Astrocyte (in vitro differentiated cells and primary cell): ENCODE measurements around the gene HOXA7. TPM values are rescaled to one million over a fixed set of nuclear protein-coding genes. Genes with fewer than 3 reads are reported as not detected.
A peak's percentile ranks its signal among the peaks of the same experiment; 100 is the strongest.

ENCODE experiments used
- DNase-seq: peaks from one replicate; pipeline ENCODE4 v3.0.0-alpha.2; 2010; ENCODE audit warnings: low read depth
- FAIRE-seq: peaks from 2 replicates; lab custom pipeline; 2011; peaks lifted over from hg19 to GRCh38; lab: Jason Lieb, UNC
- H2AFZ ChIP-seq: 2 replicates; pipeline ENCODE4 v1.6.0; 2012; ENCODE audit warnings: low read depth, low read length, inconsistent platforms
- H3K27ac ChIP-seq: 2 replicates; pipeline ENCODE4 v1.5.1; 2011; ENCODE audit warnings: low read depth, low read length, inconsistent platforms
- H3K27me3 ChIP-seq: 2 replicates; pipeline ENCODE4 v1.6.0; 2011; ENCODE audit warnings: low read length, inconsistent platforms; ENCODE audit not compliant: insufficient read depth
- H3K36me3 ChIP-seq: 2 replicates; pipeline ENCODE4 v1.5.1; 2011; ENCODE audit warnings: low read length, inconsistent platforms; ENCODE audit not compliant: insufficient read depth
- H3K4me1 ChIP-seq: 2 replicates; pipeline ENCODE4 v1.5.1; 2011; ENCODE audit warnings: low read length, inconsistent platforms; ENCODE audit not compliant: insufficient read depth
- H3K4me2 ChIP-seq: 2 replicates; pipeline ENCODE4 v1.6.0; 2012; ENCODE audit warnings: low read length, inconsistent platforms
- H3K4me3 ChIP-seq: 2 replicates; pipeline ENCODE4 v1.5.1; 2011; ENCODE audit warnings: low read depth, mild to moderate bottlenecking, low read length, inconsistent platforms; ENCODE audit not compliant: insufficient read depth
- H3K79me2 ChIP-seq: 2 replicates; pipeline ENCODE4 v1.6.0; 2012; ENCODE audit warnings: mild to moderate bottlenecking, low read length, inconsistent platforms; ENCODE audit not compliant: insufficient read depth
- H3K9ac ChIP-seq: 2 replicates; pipeline ENCODE4 v1.6.0; 2012; ENCODE audit warnings: mild to moderate bottlenecking, low read length, inconsistent platforms
- H3K9me3 ChIP-seq: 2 replicates; pipeline ENCODE4 v1.5.1; 2012; ENCODE audit warnings: low read depth, mild to moderate bottlenecking, low read length, inconsistent platforms; ENCODE audit not compliant: insufficient read depth
- H4K20me1 ChIP-seq: 2 replicates; pipeline ENCODE4 v1.6.0; 2012; ENCODE audit warnings: low read length, inconsistent platforms; ENCODE audit not compliant: insufficient read depth
- H3K27ac Mint-ChIP-seq: one replicate; pipeline ENCODE4 v1.8.0; 2021; ENCODE audit warnings: mild to moderate bottlenecking, mixed read lengths; ENCODE audit not compliant: unreplicated experiment
- H3K27me3 Mint-ChIP-seq: one replicate; pipeline ENCODE4 v1.8.0; 2021; ENCODE audit warnings: low read depth, mixed read lengths; ENCODE audit not compliant: unreplicated experiment
- H3K36me3 Mint-ChIP-seq: one replicate; pipeline ENCODE4 v1.8.0; 2021; ENCODE audit warnings: low read depth, mixed read lengths; ENCODE audit not compliant: unreplicated experiment
- H3K4me1 Mint-ChIP-seq: one replicate; pipeline ENCODE4 v1.8.0; 2021; ENCODE audit warnings: low read depth, mixed read lengths; ENCODE audit not compliant: unreplicated experiment
- H3K4me3 Mint-ChIP-seq: one replicate; pipeline ENCODE4 v1.8.0; 2021; ENCODE audit warnings: mild to moderate bottlenecking, moderate library complexity, mixed read lengths; ENCODE audit not compliant: unreplicated experiment
- H3K9me3 Mint-ChIP-seq: one replicate; pipeline ENCODE4 v1.8.0; 2021; ENCODE audit warnings: mild to moderate bottlenecking, mixed read lengths; ENCODE audit not compliant: unreplicated experiment
- EZH2 ChIP-seq: IDR thresholded peaks from 2 replicates; pipeline ENCODE4 v1.6.1; 2012; ENCODE audit warnings: mild to moderate bottlenecking, low read length, inconsistent platforms; ENCODE audit not compliant: insufficient read depth
- total RNA-seq: library from RNA; stranded (reverse); gene quantifications from 2 replicates; pipeline ENCODE4 v1.2.1, GENCODE V29; 2021
- TF ChIP-seq, protein P1 (sequence below): IDR thresholded peaks from 2 replicates; pipeline ENCODE4 v1.5.1; 2011; ENCODE audit warnings: low read depth, mild to moderate bottlenecking, inconsistent platforms, low read length, moderate library complexity; ENCODE audit not compliant: insufficient read depth

The HOXA7 gene
- total RNA-seq, 1 donor from 2014 or later, result not detected

DNA sequence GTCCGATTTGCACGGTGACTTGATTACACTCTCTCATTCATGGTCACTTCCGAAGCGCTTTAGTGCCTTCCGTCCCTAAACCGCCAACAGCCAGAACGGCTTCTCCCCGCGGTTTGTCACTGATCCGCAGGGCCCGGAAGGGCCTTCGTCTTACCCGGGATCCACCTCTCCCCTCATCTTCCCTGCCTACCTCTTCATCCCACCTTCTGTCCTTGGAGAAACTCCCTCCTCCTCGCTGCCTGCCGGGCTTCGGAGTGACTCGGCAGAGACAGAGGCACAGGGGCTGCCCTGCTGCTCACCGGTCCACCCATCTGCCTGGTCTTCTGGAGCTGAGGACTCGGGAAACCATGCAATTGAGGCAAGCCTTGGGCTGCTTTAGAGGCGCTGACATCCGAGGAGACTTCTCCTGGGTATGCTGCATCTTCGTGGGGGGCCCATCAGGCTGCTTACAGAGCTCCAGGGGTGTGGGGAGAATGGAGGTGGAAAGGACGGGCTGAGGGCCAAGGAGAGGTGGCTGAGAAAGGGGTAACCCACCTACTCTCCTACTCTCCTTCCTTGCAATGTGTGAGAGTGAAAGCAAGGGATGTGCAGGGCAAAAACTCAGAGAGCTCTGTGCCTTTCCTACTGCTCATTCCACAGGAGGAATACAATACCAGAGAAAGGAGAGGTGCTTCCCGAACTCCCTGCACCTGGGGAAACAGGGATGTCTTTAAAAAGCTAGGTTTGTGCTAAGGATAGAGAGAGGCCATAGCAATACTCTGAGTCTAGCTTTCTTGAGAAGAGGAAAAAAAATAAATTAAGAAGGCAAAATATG is 29.6 kb upstream of the HOXA7 start:
- H3K4me2 ChIP-seq, result no peak overlapping the region
- H3K36me3 Mint-ChIP-seq, result peaks cover 2% of the 10 kb centered on the region
- DNase-seq, result no peak
- no peaks in the 10 kb centered on the region for H3K4me1 Mint-ChIP-seq
- peaks cover 6% of the 10 kb centered on the region for H3K9me3 ChIP-seq
- H3K9ac ChIP-seq, result no peak overlapping the region
- H3K4me1 ChIP-seq, result peaks cover 6% of the 10 kb centered on the region
- H3K27ac ChIP-seq, result no peak overlapping the region
- TF ChIP-seq, protein P1, sequence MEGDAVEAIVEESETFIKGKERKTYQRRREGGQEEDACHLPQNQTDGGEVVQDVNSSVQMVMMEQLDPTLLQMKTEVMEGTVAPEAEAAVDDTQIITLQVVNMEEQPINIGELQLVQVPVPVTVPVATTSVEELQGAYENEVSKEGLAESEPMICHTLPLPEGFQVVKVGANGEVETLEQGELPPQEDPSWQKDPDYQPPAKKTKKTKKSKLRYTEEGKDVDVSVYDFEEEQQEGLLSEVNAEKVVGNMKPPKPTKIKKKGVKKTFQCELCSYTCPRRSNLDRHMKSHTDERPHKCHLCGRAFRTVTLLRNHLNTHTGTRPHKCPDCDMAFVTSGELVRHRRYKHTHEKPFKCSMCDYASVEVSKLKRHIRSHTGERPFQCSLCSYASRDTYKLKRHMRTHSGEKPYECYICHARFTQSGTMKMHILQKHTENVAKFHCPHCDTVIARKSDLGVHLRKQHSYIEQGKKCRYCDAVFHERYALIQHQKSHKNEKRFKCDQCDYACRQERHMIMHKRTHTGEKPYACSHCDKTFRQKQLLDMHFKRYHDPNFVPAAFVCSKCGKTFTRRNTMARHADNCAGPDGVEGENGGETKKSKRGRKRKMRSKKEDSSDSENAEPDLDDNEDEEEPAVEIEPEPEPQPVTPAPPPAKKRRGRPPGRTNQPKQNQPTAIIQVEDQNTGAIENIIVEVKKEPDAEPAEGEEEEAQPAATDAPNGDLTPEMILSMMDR, result no peak
- TF ChIP-seq EZH2, result peak; percentile 83
- peaks cover 97% of the 10 kb centered on the region for H3K27me3 ChIP-seq
- H3K36me3 ChIP-seq, result no peaks in the 10 kb centered on the region
- peaks cover 26% of the 10 kb centered on the region for H3K9me3 Mint-ChIP-seq
- H3K79me2 ChIP-seq, result no peaks in the 10 kb centered on the region
- H3K27me3 Mint-ChIP-seq, result peaks cover 91% of the 10 kb centered on the region
- peaks cover 20% of the 10 kb centered on the region for H4K20me1 ChIP-seq
- no peak overlapping the region for H3K4me3 Mint-ChIP-seq
- no peak overlapping the region for H2AFZ ChIP-seq
- no peak overlapping the region for H3K4me3 ChIP-seq
- peak overlapping the region; percentile 12 for H3K27ac Mint-ChIP-seq
- FAIRE-seq, result no peak

DNA sequence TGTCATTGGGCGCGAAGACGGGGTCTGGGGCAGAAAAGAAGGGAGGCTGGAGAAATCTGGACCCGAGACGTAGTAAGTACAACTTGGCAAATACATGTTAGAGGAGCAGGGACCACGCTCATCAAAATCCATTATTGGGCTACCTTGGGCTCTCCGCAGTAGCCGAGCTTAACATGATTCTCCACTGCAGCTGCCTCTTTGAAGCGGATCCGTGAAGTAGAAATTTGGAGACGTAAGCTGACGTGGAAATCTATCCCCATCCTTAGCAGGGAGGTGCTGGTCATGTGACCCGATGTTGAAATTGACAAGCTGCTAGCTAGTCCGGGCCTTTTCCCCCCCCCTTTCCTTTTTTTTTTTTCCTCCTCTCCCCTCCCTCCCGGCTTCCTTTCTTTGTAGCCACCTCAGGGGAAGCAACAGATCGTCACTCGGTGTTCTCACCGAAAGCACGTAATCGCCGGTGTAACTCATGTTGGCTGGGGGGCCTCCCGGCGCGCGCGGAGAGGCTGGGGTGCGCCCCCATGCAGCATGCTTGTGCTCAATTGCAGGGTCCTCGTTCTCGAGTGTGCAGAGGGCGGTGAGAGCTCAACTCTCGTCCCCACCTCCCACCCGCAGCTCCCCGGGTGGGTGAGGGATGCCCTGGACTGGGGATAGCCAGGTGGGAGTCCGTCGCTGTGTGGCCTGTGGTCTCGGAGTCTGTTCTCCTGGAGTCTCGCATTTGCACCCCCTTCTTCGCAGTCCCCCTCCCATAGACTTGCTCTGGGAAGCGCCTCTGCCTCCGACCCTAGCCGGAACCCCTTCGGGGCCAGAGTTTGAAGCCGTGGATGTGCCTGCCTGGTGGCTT is 28.8 kb upstream of the HOXA7 start, which contains the start of gene HOXA11:
HOXA11 (minus strand) TSS at position 220 of the 841 bp plus-strand sequence; CDS start at position 132, 88 bp downstream.
- peaks cover 20% of the 10 kb centered on the region for H4K20me1 ChIP-seq
- Mint-ChIP-seq H3K4me1 (no peaks in the 10 kb centered on the region), H3K27ac (peak within 1 kb of the TSS; percentile 72), H3K9me3 (peaks cover 24% of the 10 kb centered on the region), H3K36me3 (peaks cover 2% of the 10 kb centered on the region), H3K27me3 (peaks cover 90% of the 10 kb centered on the region), H3K4me3 (no peak within 1 kb of the TSS)
- H3K4me2 ChIP-seq, result peak within 1 kb of the TSS; percentile 75
- H3K9me3 ChIP-seq, result peaks cover 6% of the 10 kb centered on the region
- H3K4me3 ChIP-seq, result peak within 1 kb of the TSS; percentile 36
- H3K27ac ChIP-seq, result no peak within 1 kb of the TSS
- no peak within 1 kb of the TSS for H3K9ac ChIP-seq
- FAIRE-seq (peak; percentile 55), DNase-seq (no peak)
- TF ChIP-seq EZH2, result no peak
- TF ChIP-seq, protein P1, result no peak
- no peak within 1 kb of the TSS for H2AFZ ChIP-seq
- H3K36me3 ChIP-seq, result no peaks in the 10 kb centered on the region
- H3K4me1 ChIP-seq, result peaks cover 6% of the 10 kb centered on the region
- H3K79me2 ChIP-seq, result no peaks in the 10 kb centered on the region
- peaks cover 97% of the 10 kb centered on the region for H3K27me3 ChIP-seq
